ENCODE results near the gene SUCNR1.

GRCh38 chr3:151845306-151845905 lies 28.0 kb upstream of the SUCNR1 start:
- no peak for TF ChIP-seq CTCF (IDR thresholded peaks at IDR 0.05)
- TF ChIP-seq POLR2A (IDR thresholded peaks at IDR 0.05), result no peak

All from adrenal gland (tissue), 5 donors.